Activated CD8-positive, alpha-beta memory T cell treated with anti-CD3 and anti-CD28 coated beads, Interleukin-2, amount 50 U/mL, for 1 hour (primary cell): ENCODE results near the gene FARP1.

Experiments
- DNase-seq: peaks from one replicate; pipeline ENCODE4 v3.0.0-alpha.2; 2020; ENCODE audit errors: extremely low read depth

Gene FARP1

GRCh38 chr13:98200211-98200878 is 57.5 kb downstream of the FARP1 start:
- no peak for DNase-seq

- no peak for DNase-seq
Observed at GRCh38 chr13:98201189-98201588, 58.3 kb downstream of the FARP1 start.

GRCh38 chr13:98201984-98202383 is 59.1 kb downstream of the FARP1 start:
- DNase-seq, result no peak

- no peak for DNase-seq
Observed at GRCh38 chr13:98203646-98204326, 60.9 kb downstream of the FARP1 start.

- no peak for DNase-seq
Observed at GRCh38 chr13:98204546-98204945, 61.7 kb downstream of the FARP1 start.

- no peak for DNase-seq
Observed at GRCh38 chr13:98206946-98207345, 64.1 kb downstream of the FARP1 start.

- no peak for DNase-seq
Observed at GRCh38 chr13:98207416-98207815, 64.5 kb downstream of the FARP1 start.

- DNase-seq, result no peak
Observed at GRCh38 chr13:98208606-98209005, 65.7 kb downstream of the FARP1 start.

GRCh38 chr13:98212763-98213162 is 69.9 kb downstream of the FARP1 start:
- no peak for DNase-seq

GRCh38 chr13:98213354-98213753 is 70.5 kb downstream of the FARP1 start:
- DNase-seq, result no peak

GRCh38 chr13:98214008-98214643 is 71.2 kb downstream of the FARP1 start:
- DNase-seq, result no peak

- no peak for DNase-seq
Observed at GRCh38 chr13:98214707-98215106, 71.8 kb downstream of the FARP1 start.

GRCh38 chr13:98215508-98215907 is 72.6 kb downstream of the FARP1 start:
- DNase-seq, result no peak

GRCh38 chr13:98216135-98216565 is 73.3 kb downstream of the FARP1 start:
- no peak for DNase-seq

GRCh38 chr13:98216711-98217285 is 73.9 kb downstream of the FARP1 start:
- DNase-seq, result no peak

- no peak for DNase-seq
Observed at GRCh38 chr13:98217597-98217996, 74.7 kb downstream of the FARP1 start.

GRCh38 chr13:98219685-98220084 is 76.8 kb downstream of the FARP1 start:
- no peak for DNase-seq

- no peak for DNase-seq
Observed at GRCh38 chr13:98220271-98220791, 77.4 kb downstream of the FARP1 start.

- DNase-seq, result no peak
Observed at GRCh38 chr13:98221234-98221633, 78.3 kb downstream of the FARP1 start.

GRCh38 chr13:98222081-98222554 is 79.2 kb downstream of the FARP1 start:
- DNase-seq, result no peak

- DNase-seq, result no peak
Observed at GRCh38 chr13:98222816-98223215, 79.9 kb downstream of the FARP1 start.

- no peak for DNase-seq
Observed at GRCh38 chr13:98223741-98224140, 80.8 kb downstream of the FARP1 start.
